Measurements from ENCODE around the gene DBET. TPM values are rescaled to one million over a fixed set of nuclear protein-coding genes. Genes with fewer than 3 reads are reported as not detected.
"Not testable (repeated sequence)": the region's sequence is repeated elsewhere in the genome, so short reads cannot be mapped to it uniquely, and the experiment has no call there.

Gene DBET
- not detected for total RNA-seq

GRCh38 chr4:190064342-190064741 lies at the start of gene DBET:
Gene DBET, plus strand, starts transcription at chr4:190064502.
- not testable (repeated sequence) for H3K4me3 ChIP-seq; H3K4me1 ChIP-seq; H3K27me3 ChIP-seq; H3K27ac ChIP-seq; H3K36me3 ChIP-seq; H3K9me3 ChIP-seq; DNase-seq (ENCODE audit: low spot score in 2 of 2)
- WGBS, result 55% methylated on average over 2 of the region's 2 CpGs

- Histone ChIP-seq H3K9me3 (no peaks in the 10 kb centered on the region), H3K36me3 (no peaks in the 10 kb centered on the region), H3K4me3 (peak overlapping the region; percentile 37), H3K27me3 (peaks cover 78% of the 10 kb centered on the region), H3K4me1 (peaks cover 33% of the 10 kb centered on the region), H3K27ac (no peak overlapping the region)
- 3% methylated on average over 25 of the region's 76 CpGs for WGBS
- DNase-seq (ENCODE audit: low spot score in 2 of 2), result no peak
- TF ChIP-seq CTCF (IDR thresholded peaks at IDR 0.05), result no peak
- TF ChIP-seq EP300 (IDR thresholded peaks at IDR 0.05), result no peak
- TF ChIP-seq POLR2AphosphoS5 (IDR thresholded peaks at IDR 0.05), result no peak
- no peak for TF ChIP-seq POLR2A (IDR thresholded peaks at IDR 0.05)
Observed at GRCh38 chr4:190014771-190015537, 49.3 kb upstream of the DBET start.

- peak overlapping the region; percentile 37 for H3K4me3 ChIP-seq
- peaks cover 86% of the 10 kb centered on the region for H3K27me3 ChIP-seq
- H3K4me1 ChIP-seq, result peaks cover 41% of the 10 kb centered on the region
Observed at GRCh38 chr4:190015538-190016368, 48.5 kb upstream of the DBET start.

GRCh38 chr4:190016369-190017289 lies 47.7 kb upstream of the DBET start:
- Histone ChIP-seq H3K4me1 (peaks cover 49% of the 10 kb centered on the region), H3K36me3 (no peaks in the 10 kb centered on the region), H3K27me3 (peaks cover 94% of the 10 kb centered on the region), H3K27ac (no peak overlapping the region), H3K9me3 (no peaks in the 10 kb centered on the region), H3K4me3 (peak overlapping the region; percentile 18)
- TF ChIP-seq POLR2AphosphoS5 (IDR thresholded peaks at IDR 0.05), result no peak
- TF ChIP-seq POLR2A (IDR thresholded peaks at IDR 0.05), result no peak
- TF ChIP-seq EP300 (IDR thresholded peaks at IDR 0.05), result no peak
- TF ChIP-seq CTCF (IDR thresholded peaks at IDR 0.05), result no peak
- DNase-seq (ENCODE audit: low spot score in 2 of 2), result no peak
- WGBS, result 25% methylated on average over 24 of the region's 43 CpGs

More at GRCh38 chr4:190015538-190016368, 48.5 kb upstream of the DBET start:
- no peak for DNase-seq (ENCODE audit: low spot score in 2 of 2)
- Histone ChIP-seq H3K27ac (no peak overlapping the region), H3K9me3 (no peaks in the 10 kb centered on the region), H3K36me3 (no peaks in the 10 kb centered on the region)
- WGBS, result 15% methylated on average over 20 of the region's 43 CpGs
- TF ChIP-seq POLR2A (IDR thresholded peaks at IDR 0.05) (no peak), EP300 (IDR thresholded peaks at IDR 0.05) (no peak), CTCF (IDR thresholded peaks at IDR 0.05) (no peak), POLR2AphosphoS5 (IDR thresholded peaks at IDR 0.05) (no peak)

GRCh38 chr4:190017357-190018200 lies 46.7 kb upstream of the DBET start:
- DNase-seq (ENCODE audit: low spot score in 2 of 2), result no peak
- Histone ChIP-seq H3K9me3 (no peaks in the 10 kb centered on the region), H3K27ac (no peak overlapping the region), H3K4me3 (peak overlapping the region; percentile 18), H3K27me3 (peaks cover 88% of the 10 kb centered on the region), H3K36me3 (no peaks in the 10 kb centered on the region), H3K4me1 (peaks cover 50% of the 10 kb centered on the region)
- WGBS, result 5% methylated on average over 55 of the region's 62 CpGs
- TF ChIP-seq EP300 (IDR thresholded peaks at IDR 0.05) (no peak), CTCF (IDR thresholded peaks at IDR 0.05) (no peak), POLR2A (IDR thresholded peaks at IDR 0.05) (no peak), POLR2AphosphoS5 (IDR thresholded peaks at IDR 0.05) (no peak)
